Activated T-cell treated with anti-CD3 and anti-CD28 coated beads, Interleukin-2, amount 50 U/mL, for 72 hours (primary cell): ENCODE measurements around the gene HEATR5A. TPM values are rescaled to one million over a fixed set of nuclear protein-coding genes. Genes with fewer than 3 reads are reported as not detected.
A peak's percentile ranks its signal among the peaks of the same experiment; 100 is the strongest.
"Not testable (repeated sequence)": the region's sequence is repeated elsewhere in the genome, so short reads cannot be mapped to it uniquely, and the experiment has no call there.

Experiments
- ATAC-seq, 2 donors: fragments of 150-1000 bp; cut with Tn5 transposase; replicated peaks in 1 of 2; 2 replicates each; pipeline ENCODE4 v1.10.0; 2021; ENCODE audit warnings: moderate library complexity in 2 of 2, mild to moderate bottlenecking in 1 of 2
- DNase-seq, 2 donors: peaks; one replicate each; pipeline ENCODE4 v3.0.0; 2021 to 2022; ENCODE audit warnings: mixed read lengths in 1 of 2
- H3K27ac Mint-ChIP-seq: one replicate; pipeline ENCODE4 v1.8.0; 2022; ENCODE audit warnings: mild to moderate bottlenecking, moderate library complexity, mixed read lengths
- H3K27me3 Mint-ChIP-seq: one replicate; pipeline ENCODE4 v1.8.0; 2022; ENCODE audit warnings: low read depth, mixed read lengths
- H3K36me3 Mint-ChIP-seq, 2 donors: one replicate each; pipeline ENCODE4 v1.8.0; 2022; ENCODE audit warnings: mixed read lengths in 2 of 2, mild to moderate bottlenecking in 1 of 2; ENCODE audit not compliant: insufficient read depth in 2 of 2
- H3K4me1 Mint-ChIP-seq: one replicate; pipeline ENCODE4 v1.8.0; 2022; ENCODE audit warnings: low read depth, mixed read lengths
- H3K4me3 Mint-ChIP-seq, 2 donors: one replicate each; pipeline ENCODE4 v1.8.0; 2022; ENCODE audit warnings: mild to moderate bottlenecking in 2 of 2, mixed read lengths in 2 of 2, moderate library complexity in 2 of 2
- H3K9me3 Mint-ChIP-seq, 2 donors: one replicate each; pipeline ENCODE4 v1.8.0; 2022; ENCODE audit warnings: mixed read lengths in 2 of 2
- total RNA-seq, 2 donors: library from RNA; stranded (reverse); gene quantifications; one replicate each; pipeline ENCODE4 v1.2.3, GENCODE V29; 2022

HEATR5A gene
- total RNA-seq, 2 donors from 2014 or later: 11.4 to 13.3 TPM

- Mint-ChIP-seq H3K4me3 (no peak overlapping the region), H3K27ac (no peak overlapping the region), H3K36me3 (no peaks in the 10 kb centered on the region), H3K4me1 (peaks cover 14% of the 10 kb centered on the region), H3K27me3 (no peaks in the 10 kb centered on the region), H3K9me3 (no peaks in the 10 kb centered on the region)
- no peak for ATAC-seq
- no peak for DNase-seq
These were observed 24.7 kb downstream of the HEATR5A start for GRCh38 chr14:31395572-31396205.

GRCh38 chr14:31395119-31395518 lies 25.2 kb downstream of the HEATR5A start:
- Mint-ChIP-seq H3K27me3 (no peaks in the 10 kb centered on the region), H3K4me3 (no peak overlapping the region), H3K4me1 (peaks cover 13% of the 10 kb centered on the region), H3K9me3 (no peaks in the 10 kb centered on the region), H3K36me3 (no peaks in the 10 kb centered on the region), H3K27ac (no peak overlapping the region)
- no peak for ATAC-seq
- DNase-seq: no peak

- no peak overlapping the region for H3K27ac Mint-ChIP-seq
- no peak overlapping the region for H3K4me3 Mint-ChIP-seq
- no peak for DNase-seq
- peak in 1 of 2 donors; percentile 32 for ATAC-seq
- H3K4me1 Mint-ChIP-seq: peaks cover 33% of the 10 kb centered on the region
- H3K36me3 Mint-ChIP-seq: peaks cover 0 to 2% of the 10 kb centered on the region in 2 donors
- no peaks in the 10 kb centered on the region for H3K27me3 Mint-ChIP-seq
- no peaks in the 10 kb centered on the region for H3K9me3 Mint-ChIP-seq
These were observed 28.3 kb downstream of the HEATR5A start for GRCh38 chr14:31391977-31392503.

- Mint-ChIP-seq H3K4me1 (peaks cover 33% of the 10 kb centered on the region), H3K27ac (no peak overlapping the region), H3K36me3 (peaks cover 0 to 2% of the 10 kb centered on the region in 2 donors), H3K9me3 (no peaks in the 10 kb centered on the region), H3K4me3 (no peak overlapping the region), H3K27me3 (no peaks in the 10 kb centered on the region)
- ATAC-seq (peak; percentile 25 to 50), DNase-seq (no peak)
These were observed 28.9 kb downstream of the HEATR5A start for GRCh38 chr14:31391473-31391872.

GRCh38 chr14:31389946-31390345 lies 30.4 kb downstream of the HEATR5A start:
- Mint-ChIP-seq H3K4me3 (peak overlapping the region; percentile 5), H3K27me3 (no peaks in the 10 kb centered on the region), H3K4me1 (peaks cover 33% of the 10 kb centered on the region), H3K27ac (peak overlapping the region; percentile 10), H3K36me3 (peaks cover 0 to 2% of the 10 kb centered on the region in 2 donors), H3K9me3 (no peaks in the 10 kb centered on the region)
- peak; percentile 47 to 50 for ATAC-seq
- DNase-seq: no peak

GRCh38 chr14:31388687-31389413 lies 31.5 kb downstream of the HEATR5A start:
- Mint-ChIP-seq H3K4me3 (peak overlapping the region; percentile 5 to 13), H3K27me3 (no peaks in the 10 kb centered on the region), H3K27ac (peak overlapping the region; percentile 10), H3K9me3 (no peaks in the 10 kb centered on the region), H3K4me1 (peaks cover 33% of the 10 kb centered on the region), H3K36me3 (peaks cover 0 to 2% of the 10 kb centered on the region in 2 donors)
- peak; percentile 11 to 15 for DNase-seq
- ATAC-seq: peak; percentile 74 to 80

GRCh38 chr14:31387091-31387490 lies 33.3 kb downstream of the HEATR5A start:
- Mint-ChIP-seq H3K27me3 (no peaks in the 10 kb centered on the region), H3K36me3 (peaks cover 0 to 2% of the 10 kb centered on the region in 2 donors), H3K9me3 (no peaks in the 10 kb centered on the region), H3K4me1 (peaks cover 32% of the 10 kb centered on the region), H3K4me3 (no peak overlapping the region), H3K27ac (no peak overlapping the region)
- DNase-seq (no peak), ATAC-seq (no peak)

GRCh38 chr14:31386271-31386670 lies 34.1 kb downstream of the HEATR5A start:
- H3K27me3 Mint-ChIP-seq: no peaks in the 10 kb centered on the region
- peaks cover 0 to 2% of the 10 kb centered on the region in 2 donors for H3K36me3 Mint-ChIP-seq
- H3K4me3 Mint-ChIP-seq: no peak overlapping the region
- no peak for DNase-seq
- ATAC-seq: no peak
- H3K9me3 Mint-ChIP-seq: no peaks in the 10 kb centered on the region
- peaks cover 25% of the 10 kb centered on the region for H3K4me1 Mint-ChIP-seq
- no peak overlapping the region for H3K27ac Mint-ChIP-seq

GRCh38 chr14:31382221-31382620 lies 38.1 kb downstream of the HEATR5A start:
- no peaks in the 10 kb centered on the region for H3K27me3 Mint-ChIP-seq
- DNase-seq: no peak
- ATAC-seq: no peak
- no peaks in the 10 kb centered on the region for H3K9me3 Mint-ChIP-seq
- H3K4me3 Mint-ChIP-seq: no peak overlapping the region
- no peaks in the 10 kb centered on the region for H3K36me3 Mint-ChIP-seq
- no peak overlapping the region for H3K27ac Mint-ChIP-seq
- peaks cover 12% of the 10 kb centered on the region for H3K4me1 Mint-ChIP-seq

- ATAC-seq: no peak
These were observed 40.2 kb downstream of the HEATR5A start for GRCh38 chr14:31380106-31380505.

GRCh38 chr14:31379125-31379947 lies 41.0 kb downstream of the HEATR5A start:
- not testable (repeated sequence) for H3K27ac Mint-ChIP-seq, H3K9me3 Mint-ChIP-seq, H3K27me3 Mint-ChIP-seq, H3K36me3 Mint-ChIP-seq, ATAC-seq, H3K4me3 Mint-ChIP-seq, DNase-seq
- peaks cover 12% of the 10 kb centered on the region for H3K4me1 Mint-ChIP-seq

More at GRCh38 chr14:31380106-31380505, 40.2 kb downstream of the HEATR5A start:
- no peaks in the 10 kb centered on the region for H3K36me3 Mint-ChIP-seq
- no peak overlapping the region for H3K4me3 Mint-ChIP-seq
- H3K27ac Mint-ChIP-seq: no peak overlapping the region
- no peaks in the 10 kb centered on the region for H3K9me3 Mint-ChIP-seq
- peaks cover 12% of the 10 kb centered on the region for H3K4me1 Mint-ChIP-seq
- H3K27me3 Mint-ChIP-seq: no peaks in the 10 kb centered on the region
- DNase-seq: no peak

GRCh38 chr14:31377433-31377832 lies 42.9 kb downstream of the HEATR5A start:
- Mint-ChIP-seq H3K36me3 (no peaks in the 10 kb centered on the region), H3K9me3 (no peaks in the 10 kb centered on the region), H3K4me1 (peaks cover 12% of the 10 kb centered on the region), H3K4me3 (no peak overlapping the region), H3K27me3 (no peaks in the 10 kb centered on the region), H3K27ac (no peak overlapping the region)
- ATAC-seq (no peak), DNase-seq (no peak)

GRCh38 chr14:31371646-31372045 lies 48.7 kb downstream of the HEATR5A start:
- H3K9me3 Mint-ChIP-seq: no peaks in the 10 kb centered on the region
- peak overlapping the region; percentile 88 for H3K27ac Mint-ChIP-seq
- no peaks in the 10 kb centered on the region for H3K36me3 Mint-ChIP-seq
- DNase-seq (no peak), ATAC-seq (peak in 1 of 2 donors; percentile 26)
- no peaks in the 10 kb centered on the region for H3K27me3 Mint-ChIP-seq
- H3K4me1 Mint-ChIP-seq: peaks cover 11% of the 10 kb centered on the region
- peak overlapping the region in 1 of 2 donors; percentile 58 for H3K4me3 Mint-ChIP-seq
